GM19328 (cell line): Measurements from ENCODE around the gene RSPH6A.

Experiments
- ATAC-seq: cut with Tn5 transposase; IDR thresholded peaks from one replicate; pipeline ENCODE4 v1.9.1; 2021; ENCODE audit warnings: mild to moderate bottlenecking, moderate library complexity; ENCODE audit not compliant: unreplicated experiment

The RSPH6A gene

DNA sequence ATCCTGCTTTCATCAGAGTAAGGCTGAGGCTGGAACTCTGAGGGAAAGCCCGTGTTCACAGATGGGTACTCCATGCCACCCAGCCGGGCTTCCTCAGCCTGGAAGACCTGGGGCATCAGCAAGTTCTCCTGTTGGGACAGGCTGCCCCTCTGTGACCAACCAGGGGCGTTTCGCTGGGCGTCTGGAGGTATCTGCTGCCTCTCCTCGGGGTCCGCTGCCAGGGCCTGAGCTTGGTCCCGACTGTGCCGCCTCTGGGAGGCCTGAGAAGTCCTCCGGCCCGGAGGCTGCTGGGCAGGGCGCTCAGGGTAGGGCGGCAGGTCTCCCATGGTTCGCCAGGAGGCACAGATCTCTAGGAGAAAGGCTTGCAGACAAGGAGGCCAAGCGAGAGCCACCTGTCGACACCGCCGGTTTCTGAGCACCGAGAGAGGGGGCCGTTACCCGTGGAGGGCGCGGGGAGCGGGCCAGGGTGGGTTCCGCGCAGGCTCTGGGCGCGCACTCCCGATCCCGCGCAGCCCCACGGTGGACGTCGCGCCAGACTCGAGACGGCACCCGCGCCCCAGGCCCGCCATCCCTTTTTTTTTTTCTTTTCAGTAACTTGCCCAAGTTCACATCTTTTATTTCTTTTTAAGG is at the start of gene RSPH6A:
RSPH6A (minus strand) TSS at position 458 of the 630 bp plus-strand sequence; CDS start at position 326, 132 bp downstream.
- ATAC-seq: no peak

DNA sequence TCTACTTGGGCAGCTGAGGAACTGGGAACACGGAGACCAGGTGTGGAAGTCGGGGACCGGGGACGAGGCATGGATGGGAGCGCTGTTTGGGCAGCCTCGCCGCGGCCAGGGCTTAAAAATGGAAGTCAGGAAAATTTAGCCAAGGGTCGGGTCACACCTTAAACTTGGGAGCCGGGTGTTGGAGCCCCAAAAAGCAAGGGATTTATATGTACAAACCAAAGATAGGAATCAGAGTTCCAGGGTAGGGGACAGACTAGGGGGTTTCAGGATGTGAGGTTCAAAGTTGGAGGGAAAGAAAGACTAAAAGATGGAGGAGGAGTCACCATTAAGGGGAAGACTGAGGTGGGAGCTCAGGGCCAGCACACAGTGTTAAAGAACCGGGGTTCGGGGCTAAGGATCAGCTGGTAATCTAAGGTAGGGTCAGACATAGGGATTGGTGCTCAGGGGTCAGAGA is 49.5 kb upstream of the RSPH6A start:
- no peak for ATAC-seq

GRCh38 chr19:45863840-45864628 is 48.9 kb upstream of the RSPH6A start, which contains the start of gene FOXA3:
Gene FOXA3 (plus strand): TSS chr19:45864326. CDS start chr19:45864457, 131 bp downstream.
- no peak for ATAC-seq

DNA sequence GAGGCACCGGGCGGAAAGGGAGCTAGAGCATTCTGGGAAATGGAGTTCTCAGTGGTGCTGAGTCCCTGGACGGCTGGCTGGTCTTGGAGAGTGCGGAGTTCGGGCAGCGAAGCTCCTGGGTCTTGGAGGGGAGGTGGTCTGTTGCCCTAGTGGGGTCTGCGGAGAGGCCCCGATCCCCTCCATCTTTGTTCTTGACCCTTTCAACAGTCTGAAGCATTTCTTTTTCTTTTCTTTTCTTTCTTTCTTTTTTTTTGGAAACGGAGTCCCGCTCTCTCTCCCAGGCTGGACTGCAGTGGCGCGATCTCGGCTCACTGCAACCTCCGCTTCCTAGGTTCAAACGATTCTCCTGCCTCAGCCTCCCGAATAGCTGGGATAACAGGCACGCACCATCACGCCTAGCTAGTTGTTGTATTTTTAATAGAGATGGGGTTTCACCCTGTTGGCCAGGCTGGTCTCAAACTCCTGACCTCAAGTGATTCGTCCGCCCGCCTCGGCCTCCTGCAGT is 48.3 kb upstream of the RSPH6A start:
- no peak for ATAC-seq

DNA sequence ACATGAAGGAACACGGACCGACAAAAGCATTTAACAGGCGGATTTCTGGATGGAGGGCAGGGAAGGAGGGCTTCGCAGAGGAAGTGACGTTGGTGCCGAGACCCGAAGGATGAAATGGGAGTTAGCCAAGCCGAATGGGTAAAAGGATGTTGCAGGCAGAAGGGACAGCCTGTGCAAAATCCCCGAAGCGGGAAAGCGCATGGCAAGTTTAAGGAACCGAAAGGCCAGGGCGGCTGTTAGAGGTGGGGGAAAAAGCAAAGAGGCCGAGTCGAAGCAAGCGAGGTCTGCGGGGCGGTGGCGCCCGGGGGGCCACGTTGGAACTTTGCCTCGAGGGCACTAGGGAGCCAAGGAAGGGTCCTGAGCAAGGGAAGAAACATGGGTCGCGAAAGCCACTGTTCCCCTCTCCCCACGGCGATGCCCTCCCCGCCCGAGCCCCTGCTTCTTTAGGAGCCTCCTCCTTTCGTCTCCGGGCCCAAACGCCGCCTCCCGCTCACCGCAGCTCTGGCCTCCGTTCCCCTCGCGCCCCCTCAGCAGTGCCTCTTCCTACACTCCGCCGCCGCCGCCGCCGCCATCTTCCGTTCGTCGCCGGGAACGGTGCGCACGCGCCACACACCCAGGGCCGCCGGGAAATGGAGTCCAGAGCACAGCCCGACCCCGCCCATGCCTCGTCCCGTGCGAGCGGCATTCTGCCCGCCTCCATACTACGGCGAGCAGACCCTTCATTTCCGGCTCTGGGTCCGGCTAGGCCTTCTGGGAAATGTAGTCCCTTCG is 47.6 kb upstream of the RSPH6A start, which contains the start of gene SYMPK:
SYMPK (minus strand) TSS at position 584 of the 771 bp plus-strand sequence. CDS start 8,652 bp downstream, outside the sequence.
- ATAC-seq: peak; percentile 86

GRCh38 chr19:45862271-45862563 is 47.1 kb upstream of the RSPH6A start:
- no peak for ATAC-seq

DNA sequence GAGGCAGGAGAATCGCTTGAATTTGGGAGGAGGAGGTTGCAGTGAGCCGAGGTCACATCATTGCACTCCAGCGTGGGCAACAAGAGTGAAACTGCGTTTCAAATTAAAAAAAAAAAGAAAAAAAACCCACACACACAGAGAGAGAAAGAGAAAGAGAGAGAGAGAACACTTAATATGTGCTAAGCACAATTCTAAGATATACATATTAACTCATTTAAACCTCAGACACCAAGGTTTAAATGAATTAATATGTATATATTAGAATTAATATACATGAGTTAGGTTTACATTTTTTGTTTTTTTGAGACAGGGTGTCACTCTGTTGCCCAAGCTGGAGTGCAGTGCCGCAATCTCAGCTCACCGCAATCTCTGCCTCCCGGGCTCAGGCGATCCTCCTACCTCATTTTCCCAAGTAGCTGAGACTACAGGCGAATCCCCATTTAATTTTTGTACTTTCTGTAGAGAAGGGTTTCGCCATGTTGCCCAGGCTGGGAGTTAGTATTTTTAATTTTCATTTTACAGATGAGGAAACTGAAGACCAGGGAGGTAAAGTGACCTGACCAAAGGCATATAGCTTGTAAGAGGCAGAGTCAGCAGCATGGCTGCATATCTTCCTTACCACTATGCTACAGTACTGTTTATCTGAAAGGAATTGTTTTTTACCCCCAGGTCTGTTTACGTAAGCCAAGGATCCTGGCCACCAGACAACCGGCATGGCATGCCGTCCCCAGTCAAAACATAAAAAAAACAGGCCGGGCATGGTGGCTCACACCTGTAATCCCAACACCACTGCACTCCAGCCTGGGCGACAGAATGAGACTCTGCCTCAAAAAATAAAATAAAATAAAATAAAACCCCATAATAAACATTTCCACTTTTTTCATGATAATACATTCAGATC is 45.5 kb upstream of the RSPH6A start:
- ATAC-seq: no peak

DNA sequence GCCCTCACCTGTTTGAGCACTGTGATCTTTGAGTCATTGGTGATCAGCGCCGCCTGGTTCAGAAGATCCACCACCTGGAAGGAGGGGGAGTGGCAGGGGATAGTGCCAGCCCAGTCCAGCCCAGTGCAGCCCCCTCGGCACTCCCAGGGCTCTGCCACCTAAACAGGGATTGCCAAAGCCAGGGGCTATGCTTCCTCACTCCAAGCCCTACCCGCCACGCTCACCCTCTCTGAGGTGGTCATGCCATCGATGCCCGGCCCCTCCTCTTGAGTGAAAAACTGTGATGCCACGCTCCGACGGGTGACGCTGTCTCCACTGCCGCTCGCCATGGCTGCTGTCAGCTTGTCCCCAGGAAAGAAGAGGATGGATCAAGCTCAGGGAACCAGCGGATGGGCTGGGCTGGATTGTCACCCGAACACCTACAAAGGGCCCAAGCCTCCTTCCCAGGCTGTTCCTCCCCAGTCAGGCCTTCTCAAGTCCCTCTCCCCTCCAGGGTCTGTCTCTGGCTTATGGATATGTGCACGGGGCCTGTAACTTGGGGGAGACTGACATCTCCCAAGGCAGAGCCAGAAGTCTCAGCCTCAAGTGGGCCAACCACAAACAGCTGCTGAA is 39.2 kb upstream of the RSPH6A start:
- ATAC-seq: no peak

- no peak for ATAC-seq
Observed at GRCh38 chr19:45852983-45853382, 37.9 kb upstream of the RSPH6A start.

DNA sequence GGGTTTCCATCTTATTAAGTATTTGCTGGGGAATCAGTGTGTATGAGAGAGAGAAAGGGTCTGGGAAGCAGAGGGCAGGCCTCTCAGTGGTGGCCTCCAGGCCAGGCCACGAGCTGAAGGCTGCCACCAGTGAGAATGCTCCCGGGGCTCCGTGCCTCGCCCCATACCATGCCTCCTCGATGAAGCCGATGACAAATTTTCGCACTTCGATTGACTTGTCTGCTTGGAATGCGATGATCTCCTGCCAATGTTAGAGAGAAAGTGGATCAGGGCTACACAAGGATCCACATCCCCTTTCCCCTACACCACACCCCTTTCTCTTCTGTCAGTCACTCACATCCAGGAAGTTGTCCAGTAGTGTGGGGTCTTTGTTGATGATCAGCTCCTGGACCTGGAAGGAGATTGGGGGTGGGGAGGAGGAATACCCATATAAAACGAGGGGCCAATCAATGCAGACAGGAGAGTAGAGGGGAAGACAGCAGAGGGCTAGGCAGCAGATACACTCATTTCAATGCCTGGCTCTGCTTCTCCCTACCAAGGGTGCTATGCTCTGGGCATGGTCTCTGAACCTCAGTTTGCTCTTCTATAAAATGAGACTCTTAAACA is 37.1 kb upstream of the RSPH6A start:
- no peak for ATAC-seq

DNA sequence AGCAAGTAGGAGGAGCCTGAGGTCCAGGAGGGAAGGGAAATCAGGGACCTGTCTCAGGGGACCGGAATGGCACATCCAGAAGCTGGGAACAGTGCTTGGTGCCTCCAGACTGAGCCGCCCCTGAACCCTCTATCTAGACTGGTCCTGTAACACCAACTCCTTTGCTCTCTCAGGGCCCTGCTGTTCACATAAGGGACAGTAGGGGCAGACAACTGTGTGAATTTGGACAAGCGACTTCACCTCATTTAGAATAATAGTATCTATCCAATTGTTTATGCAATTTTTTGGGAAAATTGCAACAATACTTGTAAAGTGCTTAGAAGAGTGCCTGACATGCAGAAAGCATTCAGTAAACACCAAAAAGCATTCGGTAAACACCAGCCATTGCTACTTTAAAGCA is 33.8 kb upstream of the RSPH6A start:
- no peak for ATAC-seq

GRCh38 chr19:45847663-45848062 is 32.6 kb upstream of the RSPH6A start:
- no peak for ATAC-seq

- no peak for ATAC-seq
Observed at GRCh38 chr19:45842198-45842597, 27.1 kb upstream of the RSPH6A start.

DNA sequence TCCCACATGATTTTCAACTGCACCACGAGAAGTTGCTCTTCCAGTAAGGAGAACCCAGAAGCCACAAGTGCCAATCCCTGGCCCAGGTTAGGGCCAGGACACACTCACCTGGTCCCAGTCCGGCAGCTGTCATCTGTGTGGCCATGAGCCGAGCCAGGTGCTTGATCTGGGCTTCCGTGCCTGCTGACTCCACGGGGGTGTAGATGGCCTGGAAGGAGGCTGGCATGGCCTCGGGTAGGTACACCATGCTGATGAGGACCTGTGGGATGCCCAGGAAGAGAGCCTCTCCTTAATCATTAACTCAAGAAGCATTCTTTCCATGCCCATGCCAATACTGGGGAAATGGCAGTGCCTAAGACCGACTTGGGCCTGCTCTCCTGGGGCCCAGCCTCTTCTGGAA is 19.9 kb upstream of the RSPH6A start:
- ATAC-seq: no peak

DNA sequence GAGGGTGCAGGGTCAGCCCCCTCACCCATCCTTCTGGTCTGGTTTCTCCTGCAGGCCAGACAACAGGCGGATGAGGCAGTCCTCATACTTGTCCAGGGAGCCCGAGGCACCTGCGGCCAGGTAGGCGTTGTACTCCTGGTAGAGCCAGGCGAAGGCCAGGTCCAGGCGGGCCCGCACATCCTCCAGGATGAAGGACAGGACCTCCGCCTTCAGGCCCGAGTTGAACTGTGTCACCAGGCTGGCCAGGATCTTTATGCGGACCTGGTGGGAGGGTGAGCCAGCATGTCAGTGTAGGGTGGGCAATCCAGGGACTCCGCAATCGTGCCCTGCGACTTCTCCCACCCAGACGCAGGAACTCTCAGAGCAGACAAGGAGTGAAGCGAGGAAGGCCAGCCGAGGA is 13.8 kb upstream of the RSPH6A start:
- ATAC-seq: no peak

- ATAC-seq: no peak
Observed at GRCh38 chr19:45828523-45828922, 13.4 kb upstream of the RSPH6A start.

GRCh38 chr19:45827459-45828093 is 12.5 kb upstream of the RSPH6A start:
- no peak for ATAC-seq

GRCh38 chr19:45826934-45827333 is 11.8 kb upstream of the RSPH6A start:
- ATAC-seq: no peak
